GM19023 (cell line): Measurements from ENCODE around the gene TPX2.
A peak's percentile ranks its signal among the peaks of the same experiment; 100 is the strongest.
"Not testable (repeated sequence)": the region's sequence is repeated elsewhere in the genome, so short reads cannot be mapped to it uniquely, and the experiment has no call there.

Experiments
- ATAC-seq: cut with Tn5 transposase; IDR thresholded peaks from one replicate; pipeline ENCODE4 v1.9.1; 2021; ENCODE audit warnings: mild to moderate bottlenecking, moderate library complexity; ENCODE audit not compliant: unreplicated experiment

TPX2 gene

DNA sequence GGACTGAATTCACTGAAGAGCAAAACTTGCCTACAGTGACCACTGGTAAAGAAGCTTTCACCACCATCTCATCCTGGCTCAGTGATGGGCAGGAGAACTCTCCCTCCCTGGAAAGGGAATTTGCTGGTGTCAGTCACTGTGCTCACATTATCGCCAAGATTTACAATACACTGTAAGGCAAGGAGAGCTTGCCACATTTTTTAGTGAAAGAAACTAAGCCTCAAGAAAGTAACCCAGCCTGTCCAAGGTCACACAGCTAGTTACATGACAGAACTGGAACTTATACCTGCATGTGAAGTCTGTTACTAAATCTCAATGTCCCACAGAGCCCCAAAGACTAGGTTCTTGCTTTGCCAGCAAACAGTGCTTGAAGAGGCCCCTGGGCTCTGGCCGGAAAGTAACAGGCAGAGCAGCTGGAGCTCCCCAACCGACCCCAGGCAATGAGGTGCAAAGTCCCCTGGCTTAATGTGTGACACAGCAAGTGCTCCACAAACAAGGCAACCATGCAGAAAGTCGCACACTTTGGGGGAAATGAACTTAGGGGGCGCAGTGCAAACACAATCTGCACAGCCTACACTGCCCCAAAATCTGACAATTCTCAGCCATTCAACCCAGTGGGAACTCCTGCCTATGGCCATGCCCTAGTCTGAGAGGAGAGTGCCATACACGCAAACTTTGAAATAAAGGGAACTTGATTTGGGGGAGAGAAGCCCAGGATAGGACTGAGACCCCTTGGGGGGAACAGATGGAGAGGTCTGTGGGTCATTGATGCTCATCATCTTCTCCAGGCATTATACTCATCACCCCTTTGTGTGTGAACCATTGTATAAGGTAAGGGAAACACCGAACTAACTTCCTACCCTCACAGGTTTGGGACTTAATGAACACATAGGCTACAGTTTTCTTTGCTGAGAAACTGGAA, 18.3 kb upstream of the TPX2 start:
- ATAC-seq: no peak

- ATAC-seq: no peak
Observed at GRCh38 chr20:31721408-31722256, 17.5 kb upstream of the TPX2 start.

DNA sequence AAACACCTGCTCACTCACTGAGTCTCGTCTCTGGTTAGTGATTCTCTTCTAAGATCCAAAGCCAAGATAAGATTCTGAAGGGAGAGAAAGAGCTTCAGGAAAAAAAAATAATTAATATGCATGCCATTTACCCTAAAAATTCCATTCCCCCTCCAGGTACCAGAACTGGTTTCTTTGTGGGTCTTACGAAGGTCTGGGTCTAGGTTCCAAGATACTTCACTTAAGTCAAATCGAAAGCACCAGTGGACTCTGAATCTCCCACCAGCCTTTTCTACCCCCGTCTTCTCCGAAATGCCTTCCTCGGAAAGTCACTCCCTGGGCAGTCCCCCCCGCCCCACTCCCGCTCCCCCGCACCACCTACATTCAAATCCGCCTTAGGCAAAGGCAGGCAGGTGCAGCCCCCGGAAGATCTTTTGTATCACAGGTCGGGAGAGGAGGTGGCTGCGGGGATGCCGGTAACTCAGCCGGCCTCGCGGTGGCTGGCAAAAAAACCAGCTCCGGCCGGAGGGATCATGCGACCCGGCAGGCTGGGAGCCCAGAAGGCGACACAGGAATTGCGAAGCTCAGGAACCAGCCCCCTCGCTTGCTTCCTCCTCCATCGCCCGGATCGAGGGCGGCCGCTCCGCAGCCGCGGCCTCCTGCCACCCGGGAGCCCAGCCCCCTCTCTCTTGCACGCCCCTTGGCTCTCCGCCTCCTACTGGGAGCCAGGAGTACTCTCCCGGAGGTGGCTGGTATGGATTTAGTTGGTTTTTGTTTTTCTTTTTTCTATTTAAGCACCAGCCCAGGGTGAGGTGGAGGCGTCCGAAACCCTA, 16.6 kb upstream of the TPX2 start, which contains the start of gene BCL2L1:
Gene BCL2L1 (minus strand): TSS at position 612 of the 812 bp plus-strand sequence. CDS start 650 bp downstream, outside the sequence.
- ATAC-seq: no peak

- peak; percentile 25 for ATAC-seq
Observed at GRCh38 chr20:31723069-31723318, 16.1 kb upstream of the TPX2 start.

- ATAC-seq: peak; percentile 89
Observed at GRCh38 chr20:31723319-31724078, 15.6 kb upstream of the TPX2 start.

DNA sequence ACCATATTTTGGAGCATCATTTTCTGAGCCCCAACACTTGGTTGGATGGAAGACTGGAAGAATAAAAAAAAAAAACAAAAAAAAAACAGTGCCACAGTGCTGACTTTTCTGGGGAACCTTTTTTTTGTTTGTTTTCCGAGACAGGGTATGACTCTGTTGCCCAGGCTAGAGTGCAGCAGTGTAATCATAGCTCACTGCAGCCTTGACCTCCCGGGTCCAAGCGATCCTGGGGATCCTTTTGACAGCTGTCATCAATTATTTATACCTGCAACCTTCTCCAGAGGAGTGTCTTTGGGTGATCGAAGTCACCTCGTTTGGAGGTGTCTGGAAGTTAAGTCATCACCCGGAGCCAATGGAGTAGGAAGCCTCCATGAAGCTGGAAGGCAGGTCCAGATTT, 7.8 kb upstream of the TPX2 start:
- ATAC-seq: no peak

DNA sequence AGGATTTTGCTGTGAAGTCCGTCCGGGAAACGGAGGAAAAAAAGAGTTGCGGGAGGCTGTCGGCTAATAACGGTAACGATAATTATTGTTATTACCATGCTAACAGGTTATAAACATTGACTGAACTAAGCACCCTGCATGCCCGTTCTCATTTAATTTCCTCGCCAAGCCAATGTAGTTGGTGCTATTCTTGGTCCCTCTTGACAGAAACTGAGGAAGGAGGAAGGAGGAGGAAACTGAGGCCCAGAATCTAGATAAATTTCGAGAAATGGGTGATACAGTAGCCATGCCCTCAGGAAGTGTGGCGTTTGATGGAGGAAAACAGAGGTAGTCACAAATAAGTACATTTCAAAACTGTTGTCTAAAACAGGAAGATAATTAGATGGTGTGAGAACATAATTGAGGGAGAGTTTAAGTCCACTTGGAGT, 474 bp downstream of the TPX2 start:
- peak; percentile 10 for ATAC-seq

- ATAC-seq: no peak
Observed at GRCh38 chr20:31740208-31740607, 1.1 kb downstream of the TPX2 start.

DNA sequence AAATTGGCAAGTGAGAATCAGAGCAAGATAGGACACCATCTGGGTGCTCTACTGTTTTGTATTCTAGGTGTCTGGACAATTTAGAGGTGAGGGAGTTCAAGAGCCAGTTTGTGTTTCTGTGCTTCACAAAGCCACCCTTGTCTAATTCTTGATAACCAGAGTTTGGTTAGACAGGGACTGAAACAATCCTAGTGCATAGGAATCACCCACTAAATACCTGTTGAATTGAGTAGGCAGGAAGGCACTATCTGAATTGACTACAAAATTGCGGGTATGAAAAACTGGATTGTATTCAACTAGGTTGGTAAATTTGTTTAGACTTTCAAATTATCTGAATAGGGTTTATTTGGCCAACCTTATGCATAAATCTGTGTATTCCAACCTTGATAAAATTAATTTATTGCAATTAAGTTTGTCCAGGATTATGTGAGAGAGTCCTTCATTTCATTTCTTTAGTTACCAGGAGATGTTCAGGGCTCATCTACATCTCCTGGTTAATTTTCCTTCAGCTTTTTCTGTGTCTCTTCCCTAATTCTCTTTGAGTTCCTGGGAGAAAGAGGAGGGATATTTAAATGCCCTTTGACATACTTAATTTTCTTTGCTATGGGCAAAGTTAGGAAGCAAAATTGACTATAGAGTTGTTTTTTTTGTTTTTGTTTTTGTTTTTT, 1.7 kb downstream of the TPX2 start:
- no peak for ATAC-seq

GRCh38 chr20:31746068-31746878, 7.2 kb downstream of the TPX2 start:
- ATAC-seq: no peak

GRCh38 chr20:31747028-31747427, 7.9 kb downstream of the TPX2 start:
- ATAC-seq: not testable (repeated sequence)

DNA sequence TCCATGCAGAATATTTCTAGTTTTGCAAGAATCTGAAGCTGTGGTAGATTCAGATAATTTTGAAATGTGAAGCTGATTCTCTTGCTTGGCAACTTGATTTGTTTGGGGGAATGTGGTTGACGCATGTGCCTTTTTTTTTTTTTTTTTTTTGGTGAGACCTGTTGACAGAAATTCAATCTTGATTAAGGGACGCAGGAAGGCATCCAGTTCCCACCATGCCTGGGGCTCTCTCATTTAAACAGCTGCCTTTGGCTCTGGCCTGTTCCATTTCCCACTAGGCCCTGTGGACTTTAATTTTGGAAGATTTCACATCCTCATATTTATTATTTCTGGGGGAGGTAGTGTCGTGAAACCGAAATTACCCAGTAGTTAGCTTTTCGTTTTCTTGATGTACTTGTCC, 8.6 kb downstream of the TPX2 start:
- ATAC-seq: no peak

DNA sequence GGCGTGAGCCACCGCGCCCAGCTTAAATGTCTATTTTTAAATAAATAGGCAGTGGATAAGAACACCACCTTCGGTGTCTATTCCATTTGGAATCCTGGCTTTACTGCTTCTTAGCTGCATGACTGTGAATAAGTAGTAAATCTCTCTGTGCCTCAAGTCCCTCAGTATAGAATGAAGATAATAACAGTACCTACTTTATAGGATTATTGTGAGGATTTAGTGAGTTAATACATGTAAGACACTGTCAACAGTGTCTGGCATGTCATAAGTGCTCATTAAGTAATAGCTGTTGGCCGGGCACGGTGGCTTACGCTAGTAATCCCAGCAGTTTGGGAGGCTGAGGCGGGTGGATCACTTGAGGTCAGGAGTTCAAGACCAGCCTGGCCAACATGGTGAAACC, 10.1 kb downstream of the TPX2 start:
- no peak for ATAC-seq

- ATAC-seq: no peak
Observed at GRCh38 chr20:31751126-31751525, 12.0 kb downstream of the TPX2 start.

GRCh38 chr20:31757254-31757653, 18.2 kb downstream of the TPX2 start:
- ATAC-seq: no peak

DNA sequence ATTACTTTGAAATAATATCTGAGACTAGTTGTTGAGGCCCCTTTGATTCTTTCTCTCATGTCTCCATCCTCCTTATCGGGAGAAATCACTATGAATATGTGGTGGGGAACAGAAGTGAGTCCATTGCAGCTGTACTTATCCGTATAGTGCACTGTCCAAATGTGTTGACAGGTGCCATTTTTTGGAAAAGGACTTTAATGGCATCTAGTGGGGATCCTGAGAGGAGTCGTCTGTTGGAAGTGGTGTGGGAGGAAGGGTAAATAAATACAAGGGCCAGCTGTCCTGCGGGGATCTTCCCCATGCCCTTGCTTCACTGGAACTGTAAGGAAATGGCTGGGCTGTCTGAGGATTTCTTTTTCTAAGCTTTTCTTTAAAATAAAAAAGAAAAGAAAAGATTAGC, 19.4 kb downstream of the TPX2 start:
- no peak for ATAC-seq

- no peak for ATAC-seq
Observed at GRCh38 chr20:31758991-31759390, 19.9 kb downstream of the TPX2 start.

DNA sequence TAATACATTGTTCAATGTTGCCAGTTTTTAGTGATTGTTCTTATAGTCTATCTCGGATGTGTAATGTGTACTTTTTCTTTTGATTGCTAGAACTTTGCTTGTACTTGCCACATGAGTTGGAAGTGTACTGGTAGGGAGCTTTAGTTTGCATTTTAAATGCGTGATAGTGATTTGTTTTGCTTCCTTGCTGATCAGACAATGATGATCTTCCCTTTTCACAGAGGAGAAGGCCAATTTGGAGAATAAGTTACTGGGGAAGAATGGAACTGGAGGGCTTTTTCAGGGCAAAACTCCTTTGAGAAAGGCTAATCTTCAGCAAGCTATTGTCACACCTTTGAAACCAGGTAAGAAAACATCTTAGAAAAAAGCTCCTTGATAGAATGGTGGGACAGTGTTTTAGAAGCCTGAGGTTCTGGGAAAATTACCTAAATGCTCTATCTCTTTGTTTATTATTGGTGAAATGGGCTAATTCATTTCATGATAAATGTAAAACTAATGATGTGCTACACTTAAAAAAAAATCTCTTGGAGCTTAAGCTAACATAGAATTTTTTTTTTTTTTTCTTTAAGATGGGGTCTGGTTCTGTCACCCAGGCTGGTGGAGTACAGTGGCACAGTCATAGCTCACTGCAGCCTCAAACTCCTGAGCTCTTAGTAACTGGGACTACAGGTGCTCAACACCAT, 20.9 kb downstream of the TPX2 start:
- ATAC-seq: no peak
